GM23338 (cell line): ENCODE measurements around the gene SCN2A.

Experiments used
- CREB1 ChIP-seq: fragments of 250-450 bp; sonication (Bioruptor Pico); IDR thresholded peaks from 2 replicates; pipeline ENCODE4 v1.5.0; 2020; ENCODE audit warnings: low read depth, mild to moderate bottlenecking, moderate library complexity
- EZH2 ChIP-seq: fragments of 200-600 bp; sonication (generic); IDR thresholded peaks from one replicate; pipeline ENCODE4 v1.8.0; 2017; ENCODE audit warnings: antibody characterized with exemption, mild to moderate bottlenecking, low read depth; ENCODE audit not compliant: unreplicated experiment
- POLR2AphosphoS5 ChIP-seq: IDR thresholded peaks from 2 replicates; pipeline ENCODE4 v1.6.1; 2016; ENCODE audit warnings: antibody characterized with exemption, low read depth
- TF ChIP-seq, protein P1 (sequence below), 2 experiments: fragments of 200-600 bp in 1 of 2; sonication (generic) in 1 of 2; conservative IDR thresholded peaks; 2 replicates each; pipeline versions ENCODE4 v1.5.1 to v1.6.1; 2016 to 2017; ENCODE audit warnings: antibody characterized with exemption in 2 of 2, low read depth in 2 of 2, mild to moderate bottlenecking in 2 of 2, moderate library complexity in 1 of 2
- TF ChIP-seq, protein P2 (sequence below): IDR thresholded peaks from one replicate; pipeline ENCODE4 v1.6.1; 2018; ENCODE audit warnings: antibody characterized with exemption; ENCODE audit not compliant: unreplicated experiment

DNA sequence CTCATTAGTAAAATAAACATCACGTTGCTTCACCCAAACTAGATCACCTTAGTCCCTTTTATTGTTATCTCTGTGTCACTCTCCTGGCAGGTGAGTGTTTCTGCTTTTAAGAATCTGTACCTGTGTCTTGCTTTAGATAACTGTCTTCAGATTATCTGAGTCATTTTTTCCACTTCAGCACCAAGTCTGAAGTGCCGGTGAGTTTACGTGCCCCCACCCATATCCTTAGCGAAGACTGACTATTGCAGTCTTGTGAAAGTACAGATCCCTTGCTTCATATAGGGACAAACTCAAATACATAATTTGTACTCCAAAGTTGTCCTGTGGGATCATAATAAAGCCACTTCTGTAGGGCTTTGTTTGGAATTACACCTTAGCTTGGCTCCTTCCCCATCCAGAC lies 41.1 kb downstream of the SCN2A start:
- TF ChIP-seq, protein P1, sequence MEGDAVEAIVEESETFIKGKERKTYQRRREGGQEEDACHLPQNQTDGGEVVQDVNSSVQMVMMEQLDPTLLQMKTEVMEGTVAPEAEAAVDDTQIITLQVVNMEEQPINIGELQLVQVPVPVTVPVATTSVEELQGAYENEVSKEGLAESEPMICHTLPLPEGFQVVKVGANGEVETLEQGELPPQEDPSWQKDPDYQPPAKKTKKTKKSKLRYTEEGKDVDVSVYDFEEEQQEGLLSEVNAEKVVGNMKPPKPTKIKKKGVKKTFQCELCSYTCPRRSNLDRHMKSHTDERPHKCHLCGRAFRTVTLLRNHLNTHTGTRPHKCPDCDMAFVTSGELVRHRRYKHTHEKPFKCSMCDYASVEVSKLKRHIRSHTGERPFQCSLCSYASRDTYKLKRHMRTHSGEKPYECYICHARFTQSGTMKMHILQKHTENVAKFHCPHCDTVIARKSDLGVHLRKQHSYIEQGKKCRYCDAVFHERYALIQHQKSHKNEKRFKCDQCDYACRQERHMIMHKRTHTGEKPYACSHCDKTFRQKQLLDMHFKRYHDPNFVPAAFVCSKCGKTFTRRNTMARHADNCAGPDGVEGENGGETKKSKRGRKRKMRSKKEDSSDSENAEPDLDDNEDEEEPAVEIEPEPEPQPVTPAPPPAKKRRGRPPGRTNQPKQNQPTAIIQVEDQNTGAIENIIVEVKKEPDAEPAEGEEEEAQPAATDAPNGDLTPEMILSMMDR (conservative IDR thresholded peaks at IDR 0.05; ENCODE audit: low read depth in 2 of 2), result no peak
- TF ChIP-seq, protein P2, sequence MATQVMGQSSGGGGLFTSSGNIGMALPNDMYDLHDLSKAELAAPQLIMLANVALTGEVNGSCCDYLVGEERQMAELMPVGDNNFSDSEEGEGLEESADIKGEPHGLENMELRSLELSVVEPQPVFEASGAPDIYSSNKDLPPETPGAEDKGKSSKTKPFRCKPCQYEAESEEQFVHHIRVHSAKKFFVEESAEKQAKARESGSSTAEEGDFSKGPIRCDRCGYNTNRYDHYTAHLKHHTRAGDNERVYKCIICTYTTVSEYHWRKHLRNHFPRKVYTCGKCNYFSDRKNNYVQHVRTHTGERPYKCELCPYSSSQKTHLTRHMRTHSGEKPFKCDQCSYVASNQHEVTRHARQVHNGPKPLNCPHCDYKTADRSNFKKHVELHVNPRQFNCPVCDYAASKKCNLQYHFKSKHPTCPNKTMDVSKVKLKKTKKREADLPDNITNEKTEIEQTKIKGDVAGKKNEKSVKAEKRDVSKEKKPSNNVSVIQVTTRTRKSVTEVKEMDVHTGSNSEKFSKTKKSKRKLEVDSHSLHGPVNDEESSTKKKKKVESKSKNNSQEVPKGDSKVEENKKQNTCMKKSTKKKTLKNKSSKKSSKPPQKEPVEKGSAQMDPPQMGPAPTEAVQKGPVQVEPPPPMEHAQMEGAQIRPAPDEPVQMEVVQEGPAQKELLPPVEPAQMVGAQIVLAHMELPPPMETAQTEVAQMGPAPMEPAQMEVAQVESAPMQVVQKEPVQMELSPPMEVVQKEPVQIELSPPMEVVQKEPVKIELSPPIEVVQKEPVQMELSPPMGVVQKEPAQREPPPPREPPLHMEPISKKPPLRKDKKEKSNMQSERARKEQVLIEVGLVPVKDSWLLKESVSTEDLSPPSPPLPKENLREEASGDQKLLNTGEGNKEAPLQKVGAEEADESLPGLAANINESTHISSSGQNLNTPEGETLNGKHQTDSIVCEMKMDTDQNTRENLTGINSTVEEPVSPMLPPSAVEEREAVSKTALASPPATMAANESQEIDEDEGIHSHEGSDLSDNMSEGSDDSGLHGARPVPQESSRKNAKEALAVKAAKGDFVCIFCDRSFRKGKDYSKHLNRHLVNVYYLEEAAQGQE, result no peak
- TF ChIP-seq CREB1 (CRISPR knock-in tag), result no peak
- TF ChIP-seq EZH2, result no peak
- no peak for TF ChIP-seq POLR2AphosphoS5
